ENCODE results near the gene LSM4. TPM values are rescaled to one million over a fixed set of nuclear protein-coding genes. Genes with fewer than 3 reads are reported as not detected.

Gene LSM4
- total and polyA plus RNA-seq, 2 experiments from 2014 or later: 591 to 637 TPM

GRCh38 chr19:18286973-18287635 is 35.8 kb downstream of the LSM4 start:
- TF ChIP-seq EZH2 (IDR thresholded peaks at IDR 0.05; ENCODE audit: low read depth, unreplicated experiment) (no peak), CTCF (conservative IDR thresholded peaks at IDR 0.05; ENCODE audit: low read depth in 2 of 2) (0 out of 4 replicates have a peak, but pooled peaks of 1 of the 2 experiments have one; percentile 10), NANOG (IDR thresholded peaks at IDR 0.05; ENCODE audit: borderline replicate concordance) (no peak), EZH2phosphoT487 (IDR thresholded peaks at IDR 0.05; ENCODE audit: unreplicated experiment) (no peak)
- peak overlapping the region; percentile 52 for H3K4me3 ChIP-seq
- Mint-ChIP-seq H3K9me3 (no peaks in the 10 kb centered on the region), H3K4me3 (peak overlapping the region; percentile 56; the same call in 2 of the 3 replicates), H3K27ac (no peak overlapping the region), H3K27me3 (ENCODE audit: insufficient read depth, low read depth, poor library complexity) (peaks cover 21% of the 10 kb centered on the region), H3K4me1 (peaks cover 31% of the 10 kb centered on the region), H3K36me3 (ENCODE audit: low read depth) (no peaks in the 10 kb centered on the region; the same call in 2 of the 3 replicates)
- H3K4me1 ChIP-seq (ENCODE audit: insufficient read depth): peaks cover 49% of the 10 kb centered on the region
- H3K36me3 ChIP-seq (ENCODE audit: insufficient read depth): no peaks in the 10 kb centered on the region
- H4K20me1 ChIP-seq (replicated peaks; ENCODE audit: insufficient read depth): no peaks in the 10 kb centered on the region
- peak; percentile 67 for DNase-seq (ENCODE audit: low spot score)
- peaks cover 19% of the 10 kb centered on the region for H3F3A ChIP-seq (replicated peaks; ENCODE audit: low read depth)
- peak; percentile 19 for ATAC-seq
- peak overlapping the region; percentile 5 for H2AFZ ChIP-seq
- H3K4me2 ChIP-seq: peak overlapping the region; percentile 75
- H3K79me2 ChIP-seq (replicated peaks; ENCODE audit: insufficient read depth): no peaks in the 10 kb centered on the region
- peaks cover 9% of the 10 kb centered on the region for H3K27me3 ChIP-seq (ENCODE audit: insufficient read depth)
- no peaks in the 10 kb centered on the region for H3K9me2 ChIP-seq (ENCODE audit: insufficient read depth)
- H3K27ac ChIP-seq (ENCODE audit: low read depth): peak overlapping the region; percentile 76

DNA sequence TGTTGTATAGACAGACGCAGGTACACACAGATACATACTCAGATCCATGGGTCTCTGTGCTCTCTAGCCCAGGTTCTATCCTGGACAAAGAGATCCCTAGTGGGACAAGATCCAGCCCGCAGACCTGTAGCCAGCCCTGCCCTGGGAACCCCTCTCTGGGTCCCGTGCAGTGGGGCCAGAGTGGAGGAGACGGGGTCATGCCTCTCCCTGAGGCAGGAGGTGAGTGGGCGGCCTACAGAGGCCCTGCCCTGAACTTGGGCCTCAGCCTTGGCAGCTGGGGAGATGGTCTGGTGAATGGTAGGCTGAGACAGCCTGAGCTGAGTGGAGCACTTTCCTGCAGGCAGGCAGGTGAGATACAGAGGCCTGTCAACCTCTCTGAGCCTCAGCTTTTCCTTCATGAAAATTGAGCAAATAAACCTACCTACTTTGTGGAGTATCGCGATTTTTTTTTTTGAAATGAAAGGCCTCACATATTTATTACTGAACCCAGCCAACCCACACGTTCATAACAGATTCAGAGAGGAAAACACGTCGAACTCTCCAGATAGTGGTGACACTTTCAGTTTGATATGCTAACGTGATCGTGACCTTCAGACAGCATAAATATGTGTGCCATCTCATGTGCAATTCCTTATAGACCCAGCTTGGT is 38.0 kb downstream of the LSM4 start:
- no peaks in the 10 kb centered on the region for H3K36me3 ChIP-seq (ENCODE audit: insufficient read depth)
- 0 out of 2 replicates have a peak, but pooled peaks cover 5% of the 10 kb centered on the region for H3K79me2 ChIP-seq (replicated peaks; ENCODE audit: insufficient read depth)
- no peak overlapping the region for H3K27ac ChIP-seq (ENCODE audit: low read depth)
- DNase-seq (ENCODE audit: low spot score): no peak
- peaks cover 24% of the 10 kb centered on the region for H3K27me3 Mint-ChIP-seq (ENCODE audit: insufficient read depth, low read depth, poor library complexity)
- H3K4me1 Mint-ChIP-seq: peaks cover 20% of the 10 kb centered on the region
- peaks cover 3% of the 10 kb centered on the region; the same call in 2 of the 3 replicates for H3K36me3 Mint-ChIP-seq (ENCODE audit: low read depth)
- peaks cover 35% of the 10 kb centered on the region for H3K4me1 ChIP-seq (ENCODE audit: insufficient read depth)
- no peaks in the 10 kb centered on the region for H3K9me3 Mint-ChIP-seq
- no peaks in the 10 kb centered on the region for H3K9me2 ChIP-seq (ENCODE audit: insufficient read depth)
- H3K4me3 Mint-ChIP-seq: no peak overlapping the region
- H3K27me3 ChIP-seq (ENCODE audit: insufficient read depth): peaks cover 9% of the 10 kb centered on the region
- no peak overlapping the region for H3K27ac Mint-ChIP-seq
- H2AFZ ChIP-seq: no peak overlapping the region
- H3K4me3 ChIP-seq: no peak overlapping the region
- H4K20me1 ChIP-seq (replicated peaks; ENCODE audit: insufficient read depth): no peaks in the 10 kb centered on the region
- no peak for ATAC-seq
- peaks cover 15% of the 10 kb centered on the region for H3F3A ChIP-seq (replicated peaks; ENCODE audit: low read depth)
- no peak overlapping the region for H3K4me2 ChIP-seq
- TF ChIP-seq JUNB (IDR thresholded peaks at IDR 0.05; ENCODE audit: unreplicated experiment): no peak
- no peak for TF ChIP-seq POLR2AphosphoS5 (IDR thresholded peaks at IDR 0.05; ENCODE audit: low read depth)
- no peak for TF ChIP-seq ZNF114 (CRISPR knock-in tag; IDR thresholded peaks at IDR 0.05)
- TF ChIP-seq ZNF462 (CRISPR knock-in tag; IDR thresholded peaks at IDR 0.05): no peak
- TF ChIP-seq, protein P1, sequence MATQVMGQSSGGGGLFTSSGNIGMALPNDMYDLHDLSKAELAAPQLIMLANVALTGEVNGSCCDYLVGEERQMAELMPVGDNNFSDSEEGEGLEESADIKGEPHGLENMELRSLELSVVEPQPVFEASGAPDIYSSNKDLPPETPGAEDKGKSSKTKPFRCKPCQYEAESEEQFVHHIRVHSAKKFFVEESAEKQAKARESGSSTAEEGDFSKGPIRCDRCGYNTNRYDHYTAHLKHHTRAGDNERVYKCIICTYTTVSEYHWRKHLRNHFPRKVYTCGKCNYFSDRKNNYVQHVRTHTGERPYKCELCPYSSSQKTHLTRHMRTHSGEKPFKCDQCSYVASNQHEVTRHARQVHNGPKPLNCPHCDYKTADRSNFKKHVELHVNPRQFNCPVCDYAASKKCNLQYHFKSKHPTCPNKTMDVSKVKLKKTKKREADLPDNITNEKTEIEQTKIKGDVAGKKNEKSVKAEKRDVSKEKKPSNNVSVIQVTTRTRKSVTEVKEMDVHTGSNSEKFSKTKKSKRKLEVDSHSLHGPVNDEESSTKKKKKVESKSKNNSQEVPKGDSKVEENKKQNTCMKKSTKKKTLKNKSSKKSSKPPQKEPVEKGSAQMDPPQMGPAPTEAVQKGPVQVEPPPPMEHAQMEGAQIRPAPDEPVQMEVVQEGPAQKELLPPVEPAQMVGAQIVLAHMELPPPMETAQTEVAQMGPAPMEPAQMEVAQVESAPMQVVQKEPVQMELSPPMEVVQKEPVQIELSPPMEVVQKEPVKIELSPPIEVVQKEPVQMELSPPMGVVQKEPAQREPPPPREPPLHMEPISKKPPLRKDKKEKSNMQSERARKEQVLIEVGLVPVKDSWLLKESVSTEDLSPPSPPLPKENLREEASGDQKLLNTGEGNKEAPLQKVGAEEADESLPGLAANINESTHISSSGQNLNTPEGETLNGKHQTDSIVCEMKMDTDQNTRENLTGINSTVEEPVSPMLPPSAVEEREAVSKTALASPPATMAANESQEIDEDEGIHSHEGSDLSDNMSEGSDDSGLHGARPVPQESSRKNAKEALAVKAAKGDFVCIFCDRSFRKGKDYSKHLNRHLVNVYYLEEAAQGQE (IDR thresholded peaks at IDR 0.05; ENCODE audit: unreplicated experiment): no peak

All from GM23338 (cell line).